ENCODE measurements around the gene ETV5.

GRCh38 chr3:186052096-186052840 lies 56.6 kb downstream of the ETV5 start:
- TF ChIP-seq CTCF (IDR thresholded peaks at IDR 0.05) (no peak), ZFX (IDR thresholded peaks at IDR 0.05; ENCODE audit: borderline replicate concordance) (no peak)

Data from 22Rv1 (cell line).